Retinal pigment epithelial cell (primary cell): Measurements from ENCODE around the gene ZNF827.

Experiments
- DNase-seq: peaks from one replicate; pipeline ENCODE4 v3.0.0-alpha.2; 2010; ENCODE audit warnings: low read depth
- H3K4me3 ChIP-seq: 2 replicates; pipeline ENCODE4 v1.5.1; 2011; ENCODE audit warnings: mild to moderate bottlenecking, low read length, control low read depth, moderate library complexity
- CTCF ChIP-seq: conservative IDR thresholded peaks from 2 replicates; pipeline ENCODE4 v1.5.1; 2011; ENCODE audit warnings: low read depth, low read length, control low read depth, inconsistent platforms

ZNF827 gene

DNA sequence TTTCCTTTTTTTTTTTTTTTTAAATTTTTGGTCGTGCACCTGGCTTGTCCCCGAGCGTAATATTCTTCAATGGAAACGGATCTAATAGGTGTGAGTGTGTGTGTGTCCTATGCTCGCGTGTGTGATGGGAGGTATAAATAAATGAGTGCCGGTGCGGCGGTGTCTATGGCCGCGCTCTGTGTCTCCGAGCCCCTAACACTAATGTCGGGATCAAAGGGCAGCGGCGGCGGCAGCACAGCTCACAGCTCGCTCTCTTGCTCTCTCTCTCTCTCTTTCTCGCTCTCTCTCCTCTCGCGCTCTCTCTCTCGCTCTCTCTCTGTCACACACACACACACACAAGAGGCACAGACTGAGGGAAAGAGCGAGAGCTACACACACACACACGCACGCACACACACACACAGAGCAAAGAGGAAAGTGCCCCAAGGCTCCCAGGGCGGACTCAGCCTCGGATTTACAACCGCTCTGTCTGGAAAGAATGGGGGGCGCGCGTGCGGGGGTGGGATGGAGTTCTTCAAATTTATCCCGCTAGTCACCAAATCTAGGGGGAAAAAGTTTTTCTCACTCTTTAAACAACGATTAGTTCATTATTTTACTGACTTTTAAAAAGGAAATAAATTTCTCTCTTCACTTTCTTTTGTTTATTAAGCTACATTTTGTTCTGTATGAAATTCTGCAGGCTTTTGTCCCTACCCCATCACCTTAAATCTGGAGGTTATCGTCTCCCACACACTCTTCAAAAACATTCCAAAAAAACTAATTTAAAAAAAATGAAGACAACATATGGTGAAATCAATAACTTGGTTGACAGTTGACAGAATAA is at the start of gene ZNF827:
Gene ZNF827, minus strand, starts transcription at position 206 of the 823 bp plus-strand sequence. CDS start 416 bp downstream, outside the sequence.
- DNase-seq, result no peak
- no peak for TF ChIP-seq CTCF
- peak within 1 kb of the TSS; percentile 96 for H3K4me3 ChIP-seq

GRCh38 chr4:145984563-145984962 is 45.9 kb upstream of the ZNF827 start:
- TF ChIP-seq CTCF, result no peak
- DNase-seq, result no peak
- no peak overlapping the region for H3K4me3 ChIP-seq

DNA sequence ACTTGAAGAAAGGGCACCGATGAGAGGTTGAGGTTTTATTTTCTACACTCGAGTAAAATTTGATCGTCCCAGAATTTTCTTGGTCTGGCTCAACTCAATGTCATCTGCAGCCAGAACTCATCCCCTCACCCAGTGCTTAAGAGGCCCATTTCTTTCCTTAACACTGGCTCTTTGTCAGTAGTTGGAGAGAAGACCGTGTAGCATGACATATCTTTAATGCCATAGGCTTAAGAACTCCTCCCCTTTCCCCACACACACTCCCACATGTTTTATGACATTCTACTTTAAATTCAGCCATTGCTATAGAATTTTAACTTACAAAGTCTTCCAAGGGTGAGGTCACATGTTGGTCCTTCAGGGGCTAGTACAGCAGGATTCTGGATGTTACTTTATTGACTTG is 44.2 kb upstream of the ZNF827 start:
- TF ChIP-seq CTCF, result no peak

GRCh38 chr4:145979160-145979559 is 40.5 kb upstream of the ZNF827 start:
- H3K4me3 ChIP-seq, result no peak overlapping the region
- no peak for DNase-seq
- no peak for TF ChIP-seq CTCF

More for the DNA sequence above, 44.2 kb upstream of the ZNF827 start:
- no peak for DNase-seq
- no peak overlapping the region for H3K4me3 ChIP-seq

DNA sequence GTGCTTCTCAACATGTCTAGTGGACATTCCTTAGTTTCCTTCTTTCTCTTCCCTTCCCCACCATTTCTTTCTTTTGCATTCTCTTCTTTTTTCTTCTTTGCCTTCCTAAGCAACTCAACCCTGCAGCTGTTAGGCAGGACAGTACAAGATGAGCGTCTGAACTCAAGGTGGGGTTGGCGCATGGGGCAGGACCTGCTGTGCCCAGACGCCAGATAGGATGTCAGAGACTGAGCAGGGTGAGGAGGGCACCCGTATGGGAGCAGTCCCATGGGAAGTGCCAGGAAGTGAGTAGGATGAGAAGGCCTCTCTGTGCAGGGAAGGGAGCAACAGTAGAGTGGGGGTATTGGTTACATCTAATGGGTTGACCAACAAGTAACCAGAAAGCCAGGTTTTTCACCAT is 38.1 kb upstream of the ZNF827 start:
- no peak for DNase-seq
- TF ChIP-seq CTCF, result no peak
- H3K4me3 ChIP-seq, result no peak overlapping the region

DNA sequence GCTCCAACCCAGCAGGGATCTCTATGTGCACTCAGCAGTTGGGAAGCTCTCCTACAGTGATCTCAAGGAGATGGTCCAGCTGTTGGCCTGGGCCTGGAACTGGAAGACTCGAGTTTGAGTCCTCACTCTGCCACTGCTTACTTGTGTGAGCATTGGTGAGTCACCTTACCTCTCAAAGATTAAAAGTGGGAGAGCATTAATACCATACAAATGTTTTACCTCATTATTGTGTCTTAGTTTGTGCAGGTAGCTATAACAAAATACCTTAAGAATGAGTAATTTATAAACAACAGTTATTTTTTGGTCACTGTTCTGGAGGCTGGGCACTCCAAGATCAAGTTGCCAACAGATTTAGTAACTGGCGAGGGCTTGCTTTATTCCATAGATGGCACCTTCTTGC is 21.4 kb upstream of the ZNF827 start:
- no peak for TF ChIP-seq CTCF
- H3K4me3 ChIP-seq, result no peak overlapping the region
- no peak for DNase-seq

GRCh38 chr4:145957302-145957701 is 18.7 kb upstream of the ZNF827 start:
- TF ChIP-seq CTCF, result no peak
- H3K4me3 ChIP-seq, result no peak overlapping the region
- no peak for DNase-seq
